Esophagus squamous epithelium (tissue), 5 donors: Measurements from ENCODE around the gene CYP27B1. TPM values are rescaled to one million over a fixed set of nuclear protein-coding genes. Genes with fewer than 3 reads are reported as not detected.

Experiments
- DNase-seq: peaks from one replicate; lab custom pipeline; 2025; lab: John Stamatoyannopoulos, UW
- H3K27ac ChIP-seq, 4 donors: fragments of 200-600 bp; sonication (generic); one replicate each; pipeline ENCODE4 v1.5.1; 2016 to 2019; ENCODE audit warnings: mild to moderate bottlenecking in 1 of 4
- H3K27me3 ChIP-seq, 4 donors: fragments of 200-600 bp; sonication (generic); 1 replicate in 3 of 4; 2 replicates in 1 of 4; pipeline versions ENCODE4 v1.5.1 to v1.6.0; 2017 to 2021; ENCODE audit warnings: antibody characterized with exemption in 1 of 4
- H3K36me3 ChIP-seq, 3 donors: fragments of 200-600 bp; sonication (generic); one replicate each; pipeline ENCODE4 v1.5.1; 2016 to 2019
- H3K4me1 ChIP-seq, 3 donors: fragments of 200-600 bp; sonication (generic); one replicate each; pipeline ENCODE4 v1.5.1; 2017 to 2019
- H3K4me3 ChIP-seq, 4 donors: fragments of 200-600 bp; sonication (generic); 1 replicate in 3 of 4; 2 replicates in 1 of 4; pipeline ENCODE4 v1.5.1; 2016 to 2019; ENCODE audit warnings: mild to moderate bottlenecking in 2 of 4, moderate library complexity in 1 of 4
- H3K9me3 ChIP-seq, 3 donors: fragments of 200-600 bp; sonication (generic); one replicate each; pipeline ENCODE4 v1.5.1; 2016 to 2019
- POLR2A ChIP-seq, 4 donors: fragments of 450-650 bp; IDR thresholded peaks; one replicate each; pipeline ENCODE4 v1.6.1; 2017; ENCODE audit warnings: antibody characterized with exemption in 4 of 4, mild to moderate bottlenecking in 4 of 4, moderate library complexity in 3 of 4
- WGBS, 2 donors: methylation state at CpG; one replicate each; pipeline ENCODE4 v1.1.5; 2018; 5-methylcytosine and 5-hydroxymethylcytosine counted together
- intact Hi-C: fragments of 100-400 bp; cut with DNase I; formaldehyde crosslinking; loops from one replicate; pipeline ENCODE4 v1.15.0; 2022
- total RNA-seq, 4 donors: library from RNA; depleted of rRNA; stranded (reverse); fragments of >200 nt; gene quantifications; one replicate each; pipeline ENCODE4 v1.1.0, GENCODE V29; 2016
- TF ChIP-seq, protein P1 (sequence below), 6 experiments: fragments of 450-650 bp in 4 of 6; fragments of 200-600 bp in 2 of 6; sonication (generic) in 2 of 6; IDR thresholded peaks; one replicate each; pipeline ENCODE4 v1.5.1; 2016 to 2019; ENCODE audit warnings: antibody characterized with exemption in 6 of 6, mild to moderate bottlenecking in 4 of 6, moderate library complexity in 4 of 6
- donor health status: DM: yes; HTN: yes; CAD: no.

Gene CYP27B1
- total RNA-seq, 4 donors from 2014 or later = 0.18 to 1.7 (median 1.1) TPM

DNA sequence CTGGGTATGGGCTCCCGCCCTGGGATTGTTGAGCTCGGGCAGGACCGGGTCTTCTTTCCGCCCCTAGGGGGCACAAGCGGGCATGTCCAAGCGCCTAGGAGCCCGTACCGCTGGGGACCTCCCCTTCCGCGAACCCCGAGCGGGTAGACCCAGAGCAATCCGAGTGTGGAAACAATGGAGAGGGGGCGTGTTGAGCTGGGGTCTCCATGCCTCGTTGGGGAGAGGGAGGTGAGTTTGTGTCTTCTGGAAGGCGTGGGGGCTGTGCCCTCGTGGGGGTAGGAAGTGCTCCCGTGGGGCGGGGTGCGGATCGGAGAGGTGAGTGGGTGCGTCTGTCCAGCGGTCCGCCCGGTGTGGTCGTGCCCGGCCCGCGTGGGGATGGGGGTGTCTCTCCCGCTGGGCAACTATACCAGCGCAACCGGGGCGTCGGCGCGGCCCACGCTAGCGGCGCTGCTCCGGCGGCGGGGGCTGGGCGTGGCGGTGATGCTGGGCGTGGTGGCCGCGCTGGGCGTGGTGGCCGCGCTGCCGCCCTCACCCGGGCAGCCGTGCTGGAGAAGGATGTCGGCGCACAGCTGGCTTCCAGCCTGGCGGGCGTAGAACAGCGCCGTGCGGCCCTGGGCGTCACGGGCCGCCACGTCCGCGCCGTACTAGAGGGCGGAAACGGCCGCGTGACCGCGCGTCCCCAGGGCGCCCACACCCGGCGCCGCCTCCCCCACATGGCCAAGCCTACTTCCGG is 40.6 kb downstream of the CYP27B1 start:
- Histone ChIP-seq H3K9me3 (no peaks in the 10 kb centered on the region), H3K27ac (peak overlapping the region; percentile 77 to 88 (median 84)), H3K4me3 (peak overlapping the region; percentile 63 to 86 (median 67)), H3K4me1 (peaks cover 8 to 26% (median 15%) of the 10 kb centered on the region in 3 donors), H3K27me3 (peaks cover 0 to 7% (median 0%) of the 10 kb centered on the region in 4 donors), H3K36me3 (peaks cover 0 to 18% (median 5%) of the 10 kb centered on the region in 3 donors)
- peak; percentile 21 for DNase-seq
- 21 to 37% methylated on average over 3 to 46 of the region's 79 CpGs for WGBS, 2 donors
- TF ChIP-seq, protein P1, sequence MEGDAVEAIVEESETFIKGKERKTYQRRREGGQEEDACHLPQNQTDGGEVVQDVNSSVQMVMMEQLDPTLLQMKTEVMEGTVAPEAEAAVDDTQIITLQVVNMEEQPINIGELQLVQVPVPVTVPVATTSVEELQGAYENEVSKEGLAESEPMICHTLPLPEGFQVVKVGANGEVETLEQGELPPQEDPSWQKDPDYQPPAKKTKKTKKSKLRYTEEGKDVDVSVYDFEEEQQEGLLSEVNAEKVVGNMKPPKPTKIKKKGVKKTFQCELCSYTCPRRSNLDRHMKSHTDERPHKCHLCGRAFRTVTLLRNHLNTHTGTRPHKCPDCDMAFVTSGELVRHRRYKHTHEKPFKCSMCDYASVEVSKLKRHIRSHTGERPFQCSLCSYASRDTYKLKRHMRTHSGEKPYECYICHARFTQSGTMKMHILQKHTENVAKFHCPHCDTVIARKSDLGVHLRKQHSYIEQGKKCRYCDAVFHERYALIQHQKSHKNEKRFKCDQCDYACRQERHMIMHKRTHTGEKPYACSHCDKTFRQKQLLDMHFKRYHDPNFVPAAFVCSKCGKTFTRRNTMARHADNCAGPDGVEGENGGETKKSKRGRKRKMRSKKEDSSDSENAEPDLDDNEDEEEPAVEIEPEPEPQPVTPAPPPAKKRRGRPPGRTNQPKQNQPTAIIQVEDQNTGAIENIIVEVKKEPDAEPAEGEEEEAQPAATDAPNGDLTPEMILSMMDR (IDR thresholded peaks at IDR 0.05) = peak; percentile 43 to 83 (median 70)
- peak in 1 of 4 donors; percentile 30 for TF ChIP-seq POLR2A (IDR thresholded peaks at IDR 0.05)
- intact Hi-C loops = no loop called here

DNA sequence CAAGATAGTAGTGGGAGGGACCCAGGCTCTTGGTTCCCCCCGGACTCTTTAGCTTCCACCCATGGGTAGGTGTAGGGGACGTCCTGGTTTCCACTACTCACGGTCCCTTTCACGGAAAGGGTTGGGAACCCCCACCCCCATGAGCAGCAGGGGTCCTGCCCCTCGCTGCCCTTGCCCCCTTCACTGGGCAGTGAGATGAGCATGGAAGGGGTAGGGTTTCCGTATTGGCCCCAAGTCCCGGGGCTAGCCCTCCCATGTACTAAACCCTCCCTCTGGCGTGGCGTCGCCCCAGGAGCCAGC is 41.1 kb downstream of the CYP27B1 start:
- DNase-seq = no peak
- peak overlapping the region; percentile 63 to 86 (median 67) for H3K4me3 ChIP-seq
- H3K27ac ChIP-seq = peak overlapping the region; percentile 77 to 88 (median 84)
- H3K36me3 ChIP-seq = peaks cover 0 to 18% (median 9%) of the 10 kb centered on the region in 3 donors
- H3K4me1 ChIP-seq = peaks cover 8 to 26% (median 15%) of the 10 kb centered on the region in 3 donors
- H3K27me3 ChIP-seq = peaks cover 0 to 7% (median 0%) of the 10 kb centered on the region in 4 donors
- WGBS, 2 donors = 13% methylated on average over 6 of the region's 10 CpGs; no CpG with 5 or more reads in 1 of the 2 donors
- intact Hi-C loops = no loop called here
- TF ChIP-seq, protein P1 (IDR thresholded peaks at IDR 0.05) = no peak
- no peak for TF ChIP-seq POLR2A (IDR thresholded peaks at IDR 0.05)
- H3K9me3 ChIP-seq = no peaks in the 10 kb centered on the region

- Histone ChIP-seq H3K27ac (no peak overlapping the region), H3K4me3 (peak overlapping the region in 2 of 4 donors; percentile 67 to 86), H3K27me3 (peaks cover 0 to 7% (median 0%) of the 10 kb centered on the region in 4 donors), H3K36me3 (peaks cover 0 to 23% (median 15%) of the 10 kb centered on the region in 3 donors), H3K4me1 (peaks cover 8 to 26% (median 15%) of the 10 kb centered on the region in 3 donors), H3K9me3 (no peaks in the 10 kb centered on the region)
- intact Hi-C loops = no loop called here
- 55 to 67% methylated on average over 6 to 10 of the region's 11 CpGs for WGBS, 2 donors
- DNase-seq = no peak
- TF ChIP-seq POLR2A (IDR thresholded peaks at IDR 0.05) = no peak
- TF ChIP-seq, protein P1 (IDR thresholded peaks at IDR 0.05) = no peak
Observed at GRCh38 chr12:57724936-57725740, 41.7 kb downstream of the CYP27B1 start.

DNA sequence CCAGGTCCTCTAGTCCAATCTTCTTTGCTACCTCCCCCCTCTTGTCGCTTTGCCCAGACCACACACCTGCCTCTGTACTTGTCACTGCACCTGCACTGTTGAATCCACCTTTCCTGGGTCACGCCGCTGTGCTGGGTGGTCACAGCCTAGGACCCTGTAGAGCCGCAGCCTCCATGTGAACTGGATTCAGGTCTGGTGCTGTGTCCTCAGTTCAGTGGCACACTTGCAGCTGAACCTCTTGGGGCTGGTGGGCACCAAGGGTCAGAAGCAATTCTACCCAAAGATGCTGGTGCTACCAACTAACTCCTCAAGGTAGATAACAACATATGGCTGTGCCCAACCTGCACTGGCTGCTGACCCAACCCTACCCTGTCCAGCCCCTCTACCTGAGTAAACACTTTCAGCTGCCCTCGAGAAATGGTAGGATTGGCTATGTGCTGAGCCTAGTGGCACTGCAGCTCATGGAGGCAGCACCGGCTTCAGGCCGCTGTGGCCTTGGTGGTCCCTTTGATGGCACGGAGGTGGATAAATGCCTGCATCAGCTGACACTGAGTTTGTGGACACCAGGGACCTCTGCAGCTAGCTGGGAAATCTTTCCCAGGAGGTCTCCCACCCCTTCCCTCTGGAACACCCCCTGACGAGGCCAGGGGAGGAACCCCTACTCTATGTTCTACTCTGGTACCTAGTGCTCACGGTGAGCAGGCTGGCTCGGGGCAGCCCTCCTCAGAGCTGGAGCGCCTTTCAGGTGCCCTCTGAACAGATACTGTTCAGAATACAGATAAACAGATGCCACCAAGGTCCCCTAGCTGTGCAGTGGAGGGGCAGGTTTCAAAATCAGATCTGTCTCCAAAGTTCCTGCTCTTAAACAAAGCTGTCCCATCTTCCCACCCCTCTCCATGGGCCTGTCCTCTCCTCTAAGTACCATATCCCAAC is 42.6 kb downstream of the CYP27B1 start:
- intact Hi-C loops = no loop called here
- peaks cover 0 to 31% (median 22%) of the 10 kb centered on the region in 3 donors for H3K36me3 ChIP-seq
- no peak overlapping the region for H3K27ac ChIP-seq
- H3K27me3 ChIP-seq = peaks cover 0 to 7% (median 0%) of the 10 kb centered on the region in 4 donors
- WGBS, 2 donors = 82 to 86% methylated on average over 5 to 6 of the region's 12 CpGs
- no peak for DNase-seq
- no peak overlapping the region for H3K4me3 ChIP-seq
- TF ChIP-seq POLR2A (IDR thresholded peaks at IDR 0.05) = no peak
- H3K9me3 ChIP-seq = no peaks in the 10 kb centered on the region
- H3K4me1 ChIP-seq = peaks cover 8 to 26% (median 15%) of the 10 kb centered on the region in 3 donors

DNA sequence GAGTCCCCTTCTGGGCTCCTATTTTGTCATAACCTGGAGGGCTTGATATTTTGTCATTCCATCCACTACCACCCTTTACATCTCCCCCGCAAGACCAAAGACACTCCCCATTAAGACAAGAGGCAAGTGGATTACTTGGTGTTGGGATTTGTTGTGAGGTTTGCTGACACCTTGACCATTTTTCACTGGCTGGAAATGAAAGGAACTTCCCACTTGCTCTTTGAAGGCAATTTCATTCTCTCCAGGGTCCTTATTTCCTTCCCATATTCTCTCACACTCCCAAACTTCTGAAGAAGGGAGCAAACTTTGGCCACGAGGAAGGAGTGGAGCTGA is 43.3 kb downstream of the CYP27B1 start:
- Histone ChIP-seq H3K9me3 (no peaks in the 10 kb centered on the region), H3K4me1 (peaks cover 8 to 26% (median 15%) of the 10 kb centered on the region in 3 donors), H3K36me3 (peaks cover 0 to 38% (median 29%) of the 10 kb centered on the region in 3 donors), H3K4me3 (no peak overlapping the region), H3K27me3 (peaks cover 0 to 7% (median 0%) of the 10 kb centered on the region in 4 donors), H3K27ac (no peak overlapping the region)
- DNase-seq = no peak
- intact Hi-C loops = no loop called here
- WGBS, 2 donors = 61 to 71% methylated on average over 2 of the region's 2 CpGs
- TF ChIP-seq POLR2A (IDR thresholded peaks at IDR 0.05) = no peak
- TF ChIP-seq, protein P1 (IDR thresholded peaks at IDR 0.05) = no peak
